OCI-LY7 (cell line): ENCODE data around the gene PLA2G2F.

Source experiments
- CTCF ChIP-seq: fragments of 200-600 bp; sonication (generic); conservative IDR thresholded peaks from 2 replicates; pipeline ENCODE4 v1.5.1; 2014; ENCODE audit warnings: mild to moderate bottlenecking, antibody characterized with exemption, low read length, moderate library complexity, mixed read lengths
- EZH2phosphoT487 ChIP-seq: fragments of 200-600 bp; sonication (generic); IDR thresholded peaks from 2 replicates; pipeline ENCODE4 v1.6.1; 2018; ENCODE audit warnings: low read depth, borderline replicate concordance, mild to moderate bottlenecking, mixed run types, antibody characterized with exemption, low read length, moderate library complexity, mixed read lengths

GRCh38 chr1:20138346-20138745, 777 bp upstream of the PLA2G2F start:
- TF ChIP-seq CTCF (no peak), EZH2phosphoT487 (no peak)
